ENCODE data around the gene MAT1A. TPM values are rescaled to one million over a fixed set of nuclear protein-coding genes. Genes with fewer than 3 reads are reported as not detected.
"Not testable (repeated sequence)": the region's sequence is repeated elsewhere in the genome, so short reads cannot be mapped to it uniquely, and the experiment has no call there.

MAT1A gene
- total and polyA plus RNA-seq, 2 experiments from 2014 or later: not detected

DNA sequence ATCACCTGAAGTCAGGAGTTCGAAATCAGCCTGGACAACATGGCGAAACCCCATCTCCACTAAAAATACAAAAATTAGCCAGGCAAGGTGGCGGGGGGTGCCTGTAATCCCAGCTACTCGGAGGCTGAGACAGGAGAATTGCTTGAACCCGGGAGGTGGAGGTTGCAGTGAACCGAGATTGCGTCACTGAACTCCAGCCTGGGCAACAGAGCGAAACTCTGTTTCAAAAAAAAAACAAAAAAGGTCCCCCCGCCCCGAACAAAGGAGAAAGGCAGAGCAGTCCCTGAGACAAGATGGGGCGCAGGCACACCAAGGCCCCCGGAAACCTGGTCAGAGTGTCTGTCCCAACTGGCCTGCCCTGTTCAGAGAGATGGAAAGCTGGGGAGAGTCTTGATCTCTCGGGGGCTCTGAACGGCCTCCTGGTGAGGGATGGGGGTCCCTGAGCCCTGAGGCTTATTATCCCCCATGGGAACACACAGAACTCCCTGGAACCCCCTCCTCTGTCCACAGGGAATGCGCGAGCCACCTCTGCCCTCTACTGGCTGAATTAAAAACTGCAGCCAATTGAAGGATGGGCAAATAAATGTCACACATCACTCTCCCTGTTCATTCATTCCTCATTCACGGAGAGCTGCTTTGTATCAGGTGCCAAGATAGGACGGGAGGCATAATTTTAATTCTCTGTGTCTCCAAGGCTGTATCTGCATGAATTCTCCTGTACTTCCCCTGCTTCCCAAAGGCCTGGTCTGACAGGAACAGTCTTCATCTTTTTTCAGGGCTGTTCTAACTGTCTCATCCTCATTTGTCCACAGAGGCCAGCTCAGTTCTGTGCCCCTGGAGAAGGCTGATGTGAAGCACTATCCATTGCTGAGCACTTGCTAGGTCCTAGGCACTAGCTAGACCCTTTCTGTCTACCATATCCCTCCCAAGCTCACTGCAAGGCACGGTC, 28.9 kb downstream of the MAT1A start:
- Histone ChIP-seq H3K4me3 (no peak overlapping the region), H3K79me2 (ENCODE audit: insufficient read depth) (no peaks in the 10 kb centered on the region), H3K4me2 (ENCODE audit: unreplicated experiment) (no peak overlapping the region), H3K27me3 (replicated peaks; ENCODE audit: insufficient read depth) (peaks cover 8% of the 10 kb centered on the region; the same call in 1 of the 2 replicates), H3K4me1 (ENCODE audit: insufficient read depth) (no peaks in the 10 kb centered on the region), H3K9me3 (ENCODE audit: low read depth) (no peaks in the 10 kb centered on the region), H4K20me1 (ENCODE audit: insufficient read depth) (no peaks in the 10 kb centered on the region), H2AFZ (no peak overlapping the region), H3K9ac (no peak overlapping the region), H3K36me3 (ENCODE audit: low read depth) (no peaks in the 10 kb centered on the region), H3K27ac (no peak overlapping the region), H3K9me2 (ENCODE audit: insufficient read depth) (no peaks in the 10 kb centered on the region), H3F3A (ENCODE audit: insufficient read depth) (no peaks in the 10 kb centered on the region)
- peak; percentile 23 for DNase-seq
- in situ Hi-C loops (cut with MboI): loop anchor here (25.0 kb wide), 1 partner anchor 698 kb away; the partner anchor contains the start of gene SFTPA2
- TF ChIP-seq EZH2phosphoT487 (IDR thresholded peaks at IDR 0.05; ENCODE audit: insufficient read depth, low read depth): no peak
- no peak for TF ChIP-seq EZH2 (IDR thresholded peaks at IDR 0.05; ENCODE audit: insufficient read depth, poor library complexity, severe bottlenecking)
- WGBS, 2 experiments (ENCODE audit: low coverage in 1 of 2, low lambda C conversion rate in 2 of 2, missing lambda C conversion rate in 2 of 2): 37 to 40% methylated on average over 18 to 19 of the region's 19 CpGs

DNA sequence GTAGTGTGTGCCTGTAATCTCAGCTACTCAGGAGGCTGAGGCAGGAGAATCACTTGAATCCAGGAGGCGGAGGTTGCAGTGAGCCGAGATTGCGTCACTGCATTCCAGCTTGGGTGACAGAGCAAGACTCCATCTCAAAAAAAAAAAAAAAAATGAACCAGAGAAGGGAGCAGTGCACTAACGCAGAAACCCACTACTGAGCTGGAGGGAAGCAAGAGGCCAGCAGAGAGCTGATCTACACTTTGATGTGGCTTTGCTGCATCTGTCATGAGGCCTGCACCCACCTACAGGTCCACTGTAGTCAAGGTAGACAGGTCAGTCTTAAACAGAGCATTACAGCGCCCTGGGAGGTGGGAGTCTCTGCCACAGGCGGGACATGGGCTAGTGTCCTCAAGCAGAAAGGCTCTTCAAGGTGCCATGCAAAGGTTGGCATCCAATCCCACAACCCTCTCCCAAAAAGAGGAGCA, 30.0 kb downstream of the MAT1A start:
- Histone ChIP-seq H3K4me2 (ENCODE audit: unreplicated experiment) (no peak overlapping the region), H3K36me3 (ENCODE audit: low read depth) (no peaks in the 10 kb centered on the region), H3K27ac (no peak overlapping the region), H3F3A (ENCODE audit: insufficient read depth) (no peaks in the 10 kb centered on the region), H3K27me3 (replicated peaks; ENCODE audit: insufficient read depth) (0 out of 2 replicates have a peak, but pooled peaks cover 4% of the 10 kb centered on the region), H3K79me2 (ENCODE audit: insufficient read depth) (no peaks in the 10 kb centered on the region), H3K9me3 (ENCODE audit: low read depth) (no peaks in the 10 kb centered on the region), H4K20me1 (ENCODE audit: insufficient read depth) (no peaks in the 10 kb centered on the region), H3K4me3 (no peak overlapping the region), H2AFZ (no peak overlapping the region), H3K4me1 (ENCODE audit: insufficient read depth) (no peaks in the 10 kb centered on the region), H3K9ac (no peak overlapping the region), H3K9me2 (ENCODE audit: insufficient read depth) (no peaks in the 10 kb centered on the region)
- in situ Hi-C loops (cut with MboI): loop anchor here (25.0 kb wide), 1 partner anchor 697 kb away; the partner anchor contains the start of gene SFTPA2
- TF ChIP-seq EZH2 (IDR thresholded peaks at IDR 0.05; ENCODE audit: insufficient read depth, poor library complexity, severe bottlenecking): no peak
- TF ChIP-seq EZH2phosphoT487 (IDR thresholded peaks at IDR 0.05; ENCODE audit: insufficient read depth, low read depth): no peak
- DNase-seq: peak; percentile 6
- 90 to 98% methylated on average over 6 of the region's 6 CpGs for WGBS, 2 experiments (ENCODE audit: low coverage in 1 of 2, low lambda C conversion rate in 2 of 2, missing lambda C conversion rate in 2 of 2)

DNA sequence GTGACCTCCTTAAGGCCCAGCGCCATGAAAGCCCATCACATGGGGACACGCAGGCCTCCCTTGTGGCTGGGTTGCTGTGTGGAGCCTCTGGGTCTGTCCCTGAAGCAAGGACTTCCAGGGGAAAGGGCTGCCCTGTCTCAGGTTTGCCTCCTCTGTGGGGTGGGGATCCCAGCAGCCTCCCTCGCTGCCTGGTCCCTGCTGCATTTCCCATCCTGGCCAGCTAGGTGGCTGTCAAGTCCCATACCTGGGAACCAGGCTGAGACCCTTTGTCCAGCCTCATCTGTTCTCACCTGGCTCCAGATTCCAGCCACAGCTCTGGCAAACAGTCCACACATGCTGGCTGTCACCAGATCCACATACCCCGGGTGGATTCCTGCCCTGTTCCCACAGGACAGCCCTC, 32.7 kb downstream of the MAT1A start:
- not testable (repeated sequence) for H3K36me3 ChIP-seq (ENCODE audit: low read depth); H2AFZ ChIP-seq; H4K20me1 ChIP-seq (ENCODE audit: insufficient read depth); DNase-seq; H3K27ac ChIP-seq; H3K9me2 ChIP-seq (ENCODE audit: insufficient read depth); H3F3A ChIP-seq (ENCODE audit: insufficient read depth); H3K9me3 ChIP-seq (ENCODE audit: low read depth); H3K79me2 ChIP-seq (ENCODE audit: insufficient read depth); H3K27me3 ChIP-seq (replicated peaks; ENCODE audit: insufficient read depth); H3K4me3 ChIP-seq; H3K4me2 ChIP-seq (ENCODE audit: unreplicated experiment); H3K9ac ChIP-seq; H3K4me1 ChIP-seq (ENCODE audit: insufficient read depth)
- in situ Hi-C loops (cut with MboI): loop anchor here (25.0 kb wide), 1 partner anchor 694 kb away; the partner anchor contains the start of gene SFTPA2
- 61 to 82% methylated on average over 2 to 4 of the region's 4 CpGs for whole genome bisulfite sequencing, 2 experiments (ENCODE audit: low coverage in 1 of 2, low lambda C conversion rate in 2 of 2, missing lambda C conversion rate in 2 of 2)

DNA sequence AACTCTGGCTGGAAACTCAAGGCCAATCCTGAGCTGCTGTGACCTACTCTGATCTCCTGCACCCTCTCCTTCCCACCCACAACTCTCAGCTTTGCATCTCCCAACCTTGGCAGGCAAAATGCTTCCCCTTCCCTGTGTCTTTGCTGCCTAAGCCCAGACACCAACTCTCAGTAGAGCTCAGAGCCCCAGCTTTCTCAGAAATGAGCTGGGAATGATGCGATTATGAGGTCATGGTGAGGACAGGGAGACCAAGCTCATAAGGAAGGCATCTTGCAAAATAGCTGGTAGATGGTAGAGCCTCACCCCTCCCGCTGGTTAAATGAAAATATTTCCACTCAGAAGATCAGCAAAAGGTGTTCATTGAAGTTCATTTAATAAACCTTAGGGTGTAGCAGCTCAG, 34.7 kb downstream of the MAT1A start:
- not testable (repeated sequence) for H3F3A ChIP-seq (ENCODE audit: insufficient read depth); H4K20me1 ChIP-seq (ENCODE audit: insufficient read depth); H3K9ac ChIP-seq; H2AFZ ChIP-seq; DNase-seq; H3K4me2 ChIP-seq (ENCODE audit: unreplicated experiment); H3K9me3 ChIP-seq (ENCODE audit: low read depth); H3K4me3 ChIP-seq; H3K36me3 ChIP-seq (ENCODE audit: low read depth); H3K79me2 ChIP-seq (ENCODE audit: insufficient read depth); H3K27ac ChIP-seq; H3K4me1 ChIP-seq (ENCODE audit: insufficient read depth); H3K9me2 ChIP-seq (ENCODE audit: insufficient read depth); H3K27me3 ChIP-seq (replicated peaks; ENCODE audit: insufficient read depth)
- in situ Hi-C loops (cut with MboI): loop anchor here (25.0 kb wide), 1 partner anchor 692 kb away; the partner anchor contains the start of gene SFTPA2
- WGBS, 2 experiments (ENCODE audit: low coverage in 1 of 2, low lambda C conversion rate in 2 of 2, missing lambda C conversion rate in 2 of 2): no CpG with 5 or more reads among the region's 2 CpGs

DNA sequence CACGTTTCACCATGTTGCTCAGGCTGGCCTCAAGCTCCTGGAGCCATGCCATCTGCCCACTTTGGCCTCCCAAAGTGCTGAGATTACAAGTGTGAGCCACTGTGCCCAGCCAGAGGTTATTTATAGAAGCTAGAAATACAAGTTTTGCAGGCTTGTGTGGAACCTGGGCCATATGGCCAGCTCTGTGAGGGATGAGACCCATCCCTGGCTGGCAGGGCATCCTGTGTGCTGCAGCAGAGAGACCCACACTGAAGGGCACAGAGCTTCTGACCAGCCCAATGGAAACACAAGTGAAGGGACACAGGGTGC, 35.5 kb downstream of the MAT1A start:
- not testable (repeated sequence) for H3K36me3 ChIP-seq (ENCODE audit: low read depth); H3K4me2 ChIP-seq (ENCODE audit: unreplicated experiment); H3K9me2 ChIP-seq (ENCODE audit: insufficient read depth); H4K20me1 ChIP-seq (ENCODE audit: insufficient read depth); H3K4me3 ChIP-seq; H3K9ac ChIP-seq; H2AFZ ChIP-seq; H3K4me1 ChIP-seq (ENCODE audit: insufficient read depth); H3K27ac ChIP-seq; H3K27me3 ChIP-seq (replicated peaks; ENCODE audit: insufficient read depth); DNase-seq; H3F3A ChIP-seq (ENCODE audit: insufficient read depth); H3K9me3 ChIP-seq (ENCODE audit: low read depth); H3K79me2 ChIP-seq (ENCODE audit: insufficient read depth)
- WGBS, 2 experiments (ENCODE audit: low coverage in 1 of 2, low lambda C conversion rate in 2 of 2, missing lambda C conversion rate in 2 of 2): 0 to 9% methylated on average over 1 of the region's 1 CpG
- in situ Hi-C loops (cut with MboI): loop anchor here (25.0 kb wide), 1 partner anchor 692 kb away; the partner anchor contains the start of gene SFTPA2
